Endothelial cell of umbilical vein (primary cell): ENCODE data around the gene PFN3. TPM values are rescaled to one million over a fixed set of nuclear protein-coding genes. Genes with fewer than 3 reads are reported as not detected.

Experiments
- BruUV-seq: library from RNA; stranded (reverse); fragments of 400-500 nt; replicated peaks from 2 replicates; lab custom pipeline; 2021; lab: Mats Ljungman, UMichigan
- CTCF ChIA-PET: fragments of 300-600, 350-600 bp; sonication (Branson Sonifier 250); formaldehyde crosslinking; loops from one replicate; lab custom pipeline; 2021; ENCODE audit warnings: antibody characterized with exemption, inconsistent platforms; lab: Charles Lee
- POLR2A ChIA-PET: fragments of 300-600, 350-600 bp; sonication (Branson Sonifier 250); formaldehyde crosslinking; loops from one replicate; lab custom pipeline; 2021; ENCODE audit warnings: antibody characterized with exemption, inconsistent platforms; lab: Charles Lee
- DNase-seq: peaks from one replicate; pipeline ENCODE4 v3.0.0-alpha.2; 2011; ENCODE audit warnings: low read depth, low spot score
- FAIRE-seq: peaks from 2 replicates; lab custom pipeline; 2011; peaks lifted over from hg19 to GRCh38; lab: Jason Lieb, UNC
- H2AFZ ChIP-seq: 2 replicates; pipeline ENCODE4 v1.6.0; 2012; ENCODE audit warnings: low read depth, low read length, control low read depth, inconsistent platforms
- H3K27ac ChIP-seq: 2 replicates; pipeline ENCODE4 v1.5.1; 2011; ENCODE audit warnings: low read depth, mild to moderate bottlenecking, control low read depth, low read length, moderate library complexity; ENCODE audit not compliant: insufficient read depth
- H3K27me3 ChIP-seq, 2 experiments: 2 replicates each; pipeline versions ENCODE4 v1.6.0 to v1.6.1; 2011; ENCODE audit warnings: low read length in 2 of 2, mixed read lengths in 1 of 2; ENCODE audit not compliant: control insufficient read depth in 2 of 2, insufficient read depth in 2 of 2
- H3K36me3 ChIP-seq, 2 experiments: 2 replicates in 1 of 2; 3 replicates in 1 of 2; pipeline ENCODE4 v1.5.1; 2011; ENCODE audit warnings: low read length in 2 of 2, mild to moderate bottlenecking in 1 of 2, moderate library complexity in 1 of 2; ENCODE audit not compliant: control insufficient read depth in 2 of 2, insufficient read depth in 2 of 2; ENCODE audit errors: extremely low read depth in 1 of 2
- H3K4me1 ChIP-seq: 3 replicates; pipeline ENCODE4 v1.5.1; 2011; ENCODE audit warnings: mild to moderate bottlenecking, low read length; ENCODE audit not compliant: control insufficient read depth, insufficient read depth; ENCODE audit errors: extremely low read depth
- H3K4me2 ChIP-seq: 2 replicates; pipeline ENCODE4 v1.6.1; 2011; ENCODE audit warnings: low read length, control low read depth, mixed read lengths; ENCODE audit not compliant: insufficient read depth
- H3K4me3 ChIP-seq, 3 experiments: fragments of 200-600 bp in 1 of 3; sonication (generic), shearing (Covaris generic) in 1 of 3; replicated peaks in 1 of 3; 2 replicates each; pipeline ENCODE4 v1.5.1; 2011 to 2016; ENCODE audit warnings: control low read depth in 3 of 3, low read length in 3 of 3, mild to moderate bottlenecking in 2 of 3, inconsistent platforms in 1 of 3, low read depth in 1 of 3, moderate library complexity in 1 of 3; ENCODE audit not compliant: insufficient read depth in 1 of 3
- H3K79me2 ChIP-seq: 2 replicates; pipeline ENCODE4 v1.6.0; 2012; ENCODE audit warnings: low read length, inconsistent platforms; ENCODE audit not compliant: control insufficient read depth, insufficient read depth
- H3K9ac ChIP-seq: replicated peaks from 2 replicates; pipeline ENCODE3; 2011; ENCODE audit warnings: low read length, control low read depth; ENCODE audit not compliant: insufficient read depth; ENCODE audit errors: extremely low read depth
- H3K9me1 ChIP-seq: replicated peaks from 3 replicates; pipeline ENCODE4 v1.6.0; 2011; ENCODE audit warnings: mild to moderate bottlenecking, low read length; ENCODE audit not compliant: control insufficient read depth, insufficient read depth; ENCODE audit errors: extremely low read depth
- H3K9me3 ChIP-seq: replicated peaks from 2 replicates; pipeline ENCODE4 v1.5.1; 2012; ENCODE audit warnings: low read length, inconsistent platforms; ENCODE audit not compliant: control insufficient read depth, insufficient read depth
- H4K20me1 ChIP-seq: replicated peaks from 2 replicates; pipeline ENCODE3; 2011; ENCODE audit warnings: mild to moderate bottlenecking, low read length; ENCODE audit not compliant: control insufficient read depth, insufficient read depth; ENCODE audit errors: extremely low read depth
- GATA2 ChIP-seq: IDR thresholded peaks from 2 replicates; pipeline ENCODE4 v1.7.0; 2011; ENCODE audit warnings: low read depth, mild to moderate bottlenecking, moderate library complexity, mixed read lengths, low read length; ENCODE audit not compliant: insufficient read length, insufficient read depth
- MAX ChIP-seq: IDR thresholded peaks from 2 replicates; pipeline ENCODE4 v1.6.1; 2011; ENCODE audit not compliant: insufficient read depth, insufficient read length
- POLR2A ChIP-seq: IDR thresholded peaks from 2 replicates; pipeline ENCODE4 v1.6.1; 2012; ENCODE audit warnings: low read depth, mild to moderate bottlenecking, control low read depth, low read length
- POLR2AphosphoS5 ChIP-seq: IDR thresholded peaks from 2 replicates; pipeline ENCODE4 v1.6.1; 2012; ENCODE audit warnings: low read depth, mild to moderate bottlenecking, control low read depth, low read length, moderate library complexity; ENCODE audit not compliant: insufficient read depth
- dilution Hi-C: fragments of 300-500 bp; cut with MboI; formaldehyde crosslinking; loops from one replicate; pipeline ENCODE4 v1.15.0; 2019; ENCODE audit warnings: low sequenced_read_pairs; ENCODE audit not compliant: extremely low pct_ligation_motif_present
- intact Hi-C: fragments of 100-400 bp; cut with micrococcal nuclease; formaldehyde crosslinking; loops from one replicate; pipeline ENCODE4 v1.10.0; 2022
- polyA plus RNA-seq, 4 experiments: library from polyadenylated mRNA; depleted of rRNA in 3 of 4; stranded (reverse) in 3 of 4; unstranded in 1 of 4; fragments of >200 nt; gene quantifications; 2 replicates each; pipeline versions ENCODE4 v1.2.1 to v1.2.3, GENCODE V29; 2011 to 2012; ENCODE audit warnings: missing spikeins in 1 of 4
- total RNA-seq: library from RNA; stranded (reverse); gene quantifications from 2 replicates; pipeline ENCODE4 v1.2.3, GENCODE V29; 2021

Gene PFN3
- total and polyA plus RNA-seq, 2 donors (not counting 3 experiments of a cell fraction or from before 2014, with no cell fraction given), result not detected

GRCh38 chr5:177351392-177352329 lies 48.8 kb downstream of the PFN3 start, which contains the start of gene LMAN2:
Gene LMAN2 (minus strand): TSS chr5:177351668. CDS start chr5:177351647, 21 bp downstream.
- CTCF ChIA-PET, result interaction anchor here (0.8 to 3.3 kb wide), 10 partner anchors 10 to 240 kb away, joined by 3 to 16 read pairs (median 6); no protein-coding TSS in a partner anchor
- no TSS peak for BruUV-seq
- H4K20me1 ChIP-seq, result no peaks in the 10 kb centered on the region
- peak; percentile 97 for DNase-seq
- no peaks in the 10 kb centered on the region for H3K27me3 ChIP-seq
- dilution Hi-C loops, result no loop called here
- H3K9me3 ChIP-seq, result no peaks in the 10 kb centered on the region
- H3K27ac ChIP-seq, result peak within 1 kb of the TSS; percentile 77
- peak within 1 kb of the TSS; percentile 91 for H2AFZ ChIP-seq
- peak within 1 kb of the TSS; percentile 89 for H3K9ac ChIP-seq
- POLR2A ChIA-PET, result interaction anchor here (0.8 to 2.1 kb wide), 3 partner anchors 10 to 41 kb away, joined by 3 to 6 read pairs (median 4); no protein-coding TSS in a partner anchor
- intact Hi-C loops, result loop anchor here (1.0 to 2.0 kb wide), 4 partner anchors 19 to 39 kb away; no protein-coding TSS in a partner anchor
- peaks cover 40% of the 10 kb centered on the region for H3K79me2 ChIP-seq
- peak; percentile 99 for FAIRE-seq
- H3K4me3 ChIP-seq, result peak within 1 kb of the TSS; percentile 29 to 95 (median 61)
- peaks cover 21% of the 10 kb centered on the region for H3K4me1 ChIP-seq
- H3K4me2 ChIP-seq, result peak within 1 kb of the TSS; percentile 85
- peaks cover 2% of the 10 kb centered on the region in 2 experiments for H3K36me3 ChIP-seq
- H3K9me1 ChIP-seq, result no peaks in the 10 kb centered on the region
- TF ChIP-seq POLR2A, result peak; percentile 77
- peak; percentile 76 for TF ChIP-seq POLR2AphosphoS5
- no peak for TF ChIP-seq GATA2
- TF ChIP-seq MAX, result peak; percentile 20
